HEK293 (cell line): Measurements from ENCODE around the gene NT5M.

Experiments
- CTCF ChIA-PET: fragments of 350-600 bp; formaldehyde crosslinking; extraction: SDS; loops from one replicate; lab custom pipeline; 2021; ENCODE audit warnings: antibody characterized with exemption; lab: Yijun Ruan, JAX
- POLR2A ChIA-PET: fragments of 300-600 bp; formaldehyde crosslinking; extraction: SDS; loops from one replicate; lab custom pipeline; 2020; ENCODE audit warnings: antibody characterized with exemption, inconsistent platforms; lab: Yijun Ruan, JAX
- H3K27ac ChIP-seq: fragments of 200-500 bp; sonication (Bioruptor generic); 2 replicates; pipeline ENCODE4 v1.5.1; 2014; ENCODE audit warnings: low read depth, low read length, control low read depth, inconsistent platforms; ENCODE audit errors: extremely low read depth
- H3K36me3 ChIP-seq, 2 experiments: fragments of 200-500 bp in 1 of 2; sonication (Bioruptor generic) in 1 of 2; 1 replicate in 1 of 2; 2 replicates in 1 of 2; pipeline ENCODE4 v1.5.1; 2014 to 2017; ENCODE audit warnings: inconsistent platforms in 2 of 2, low read length in 2 of 2; ENCODE audit not compliant: control insufficient read depth in 2 of 2, insufficient read depth in 1 of 2
- H3K4me1 ChIP-seq: fragments of 200-500 bp; sonication (Bioruptor generic); 2 replicates; pipeline ENCODE4 v1.5.1; 2014; ENCODE audit warnings: mild to moderate bottlenecking, low read length, inconsistent platforms; ENCODE audit not compliant: control insufficient read depth, insufficient read depth
- H3K4me3 ChIP-seq: 2 replicates; pipeline ENCODE4 v1.5.1; 2011; ENCODE audit warnings: low read depth, mild to moderate bottlenecking, control low read depth, low read length, moderate library complexity
- H3K9me3 ChIP-seq: fragments of 200-500 bp; sonication (Bioruptor generic); 2 replicates; pipeline ENCODE4 v1.5.1; 2014; ENCODE audit warnings: low read depth, low read length, inconsistent platforms; ENCODE audit not compliant: control insufficient read depth, insufficient read depth
- CTCF ChIP-seq: fragments of 450-650 bp; formaldehyde crosslinking; IDR thresholded peaks from 2 replicates; pipeline ENCODE4 v1.5.1; 2016; ENCODE audit warnings: missing biosample characterization, missing genetic modification characterization
- IKZF3 ChIP-seq: fragments of 450-650 bp; IDR thresholded peaks from 2 replicates; pipeline ENCODE4 v1.5.0; 2018; ENCODE audit warnings: missing biosample characterization, mild to moderate bottlenecking, missing genetic modification characterization, moderate library complexity
- INSM2 ChIP-seq: fragments of 450-650 bp; formaldehyde crosslinking; IDR thresholded peaks from 2 replicates; pipeline ENCODE4 v1.5.1; 2016; ENCODE audit warnings: missing biosample characterization, missing genetic modification characterization
- PRDM1 ChIP-seq: fragments of 450-650 bp; formaldehyde crosslinking; IDR thresholded peaks from 2 replicates; pipeline ENCODE4; 2016; ENCODE audit warnings: missing biosample characterization, missing genetic modification characterization
- PRDM10 ChIP-seq: fragments of 450-650 bp; formaldehyde crosslinking; IDR thresholded peaks from 2 replicates; pipeline ENCODE4 v1.5.1; 2016; ENCODE audit warnings: missing biosample characterization, missing genetic modification characterization
- PRDM6 ChIP-seq: fragments of 450-650 bp; formaldehyde crosslinking; IDR thresholded peaks from 2 replicates; pipeline ENCODE4 v1.5.1; 2017; ENCODE audit warnings: missing biosample characterization, missing genetic modification characterization
- REST ChIP-seq: fragments of 450-650 bp; formaldehyde crosslinking; IDR thresholded peaks from 2 replicates; pipeline ENCODE4 v1.5.1; 2016; ENCODE audit warnings: missing biosample characterization, missing genetic modification characterization
- TCF7L2 ChIP-seq: IDR thresholded peaks from 2 replicates; pipeline ENCODE4 v1.6.1; 2011; ENCODE audit warnings: low read depth, mild to moderate bottlenecking, inconsistent platforms, low read length, moderate library complexity, borderline replicate concordance
- YY1 ChIP-seq: fragments of 450-650 bp; formaldehyde crosslinking; IDR thresholded peaks from 2 replicates; pipeline ENCODE4 v1.5.1; 2018; ENCODE audit warnings: missing biosample characterization, missing genetic modification characterization
- ZBTB44 ChIP-seq: fragments of 450-650 bp; IDR thresholded peaks from 2 replicates; pipeline ENCODE4 v1.5.1; 2018; ENCODE audit warnings: missing biosample characterization, mild to moderate bottlenecking, missing genetic modification characterization
- ZNF140 ChIP-seq: fragments of 450-650 bp; formaldehyde crosslinking; IDR thresholded peaks from 2 replicates; pipeline ENCODE4 v1.5.1; 2016; ENCODE audit warnings: missing biosample characterization, missing genetic modification characterization
- ZNF223 ChIP-seq: fragments of 450-650 bp; formaldehyde crosslinking; IDR thresholded peaks from 2 replicates; pipeline ENCODE4 v1.5.1; 2016; ENCODE audit warnings: missing biosample characterization, missing genetic modification characterization
- ZNF239 ChIP-seq: fragments of 450-650 bp; formaldehyde crosslinking; IDR thresholded peaks from 2 replicates; pipeline ENCODE4 v1.5.1; 2016; ENCODE audit warnings: missing biosample characterization, missing genetic modification characterization
- ZNF366 ChIP-seq: fragments of 450-650 bp; formaldehyde crosslinking; conservative IDR thresholded peaks from 2 replicates; pipeline ENCODE4 v1.5.1; 2016; ENCODE audit warnings: missing biosample characterization, missing genetic modification characterization
- ZNF777 ChIP-seq: fragments of 450-650 bp; formaldehyde crosslinking; IDR thresholded peaks from 2 replicates; pipeline ENCODE4 v1.5.1; 2017; ENCODE audit warnings: missing biosample characterization, missing genetic modification characterization, borderline replicate concordance
- ZNF791 ChIP-seq: fragments of 450-650 bp; formaldehyde crosslinking; IDR thresholded peaks from 2 replicates; pipeline ENCODE4 v1.5.1; 2016; ENCODE audit warnings: missing biosample characterization, missing genetic modification characterization
- ZSCAN18 ChIP-seq: fragments of 450-650 bp; formaldehyde crosslinking; IDR thresholded peaks from 2 replicates; pipeline ENCODE4 v1.5.1; 2016; ENCODE audit warnings: missing biosample characterization, missing genetic modification characterization
- ZSCAN30 ChIP-seq: fragments of 450-650 bp; IDR thresholded peaks from 2 replicates; pipeline ENCODE4 v1.5.1; 2018; ENCODE audit warnings: missing biosample characterization, mild to moderate bottlenecking, missing genetic modification characterization, moderate library complexity

The NT5M gene

GRCh38 chr17:17325228-17325627 is 22.1 kb downstream of the NT5M start (continued):
- TF ChIP-seq IKZF3 (tag by site-specific recombination) (no peak), ZSCAN18 (no peak), ZBTB44 (tag by site-specific recombination) (no peak)

- Histone ChIP-seq H3K4me3 (no peak overlapping the region), H3K9me3 (no peaks in the 10 kb centered on the region), H3K27ac (no peak overlapping the region), H3K4me1 (no peaks in the 10 kb centered on the region), H3K36me3 (no peaks in the 10 kb centered on the region; a peak in 1 of 3 replicates)
- POLR2A ChIA-PET: interaction anchor here (1.1 kb wide), 1 partner anchor 45 kb away, joined by 3 read pairs; the partner anchor contains the start of gene COPS3
- no peak for TF ChIP-seq ZNF223 (tag by site-specific recombination)
- no peak for TF ChIP-seq ZNF777
- TF ChIP-seq YY1: no peak
- no peak for TF ChIP-seq TCF7L2
- TF ChIP-seq ZNF140 (tag by site-specific recombination): no peak
- no peak for TF ChIP-seq PRDM1 (tag by site-specific recombination)
- no peak for TF ChIP-seq CTCF
- TF ChIP-seq ZSCAN30 (tag by site-specific recombination): no peak
- no peak for TF ChIP-seq PRDM10
- no peak for TF ChIP-seq ZNF366 (tag by site-specific recombination)
- no peak for TF ChIP-seq INSM2 (tag by site-specific recombination)
- TF ChIP-seq ZNF239 (tag by site-specific recombination): no peak
- TF ChIP-seq PRDM6 (tag by site-specific recombination): no peak
- no peak for TF ChIP-seq ZNF791 (tag by site-specific recombination)
- no peak for TF ChIP-seq REST
- CTCF ChIA-PET: no interaction called here
Observed at GRCh38 chr17:17325816-17326215, 22.6 kb downstream of the NT5M start.
